DND-41 (cell line): Measurements from ENCODE around the gene ING4.
"Not testable (repeated sequence)": the region's sequence is repeated elsewhere in the genome, so short reads cannot be mapped to it uniquely, and the experiment has no call there.

ENCODE experiments used
- ATAC-seq: fragments of 200-7000 bp; cut with Tn5 transposase; 3 replicates; pipeline ENCODE4 v1.9.1; 2021; ENCODE audit warnings: low read depth; ENCODE audit not compliant: insufficient read depth
- DNase-seq: peaks from one replicate; pipeline ENCODE4 v3.0.0-alpha.2; 2020
- H2AFZ ChIP-seq: 2 replicates; pipeline ENCODE4 v1.6.0; 2012; ENCODE audit warnings: low read depth, low read length
- H3K27ac ChIP-seq: 2 replicates; pipeline ENCODE4 v1.5.1; 2012; ENCODE audit warnings: low read length, inconsistent platforms
- H3K27me3 ChIP-seq: fragments of 200-600 bp; sonication (generic); 2 replicates; pipeline ENCODE4 v1.6.0; 2012; ENCODE audit warnings: low read length, mild to moderate bottlenecking, inconsistent platforms; ENCODE audit not compliant: insufficient read depth, poor library complexity
- H3K36me3 ChIP-seq: 2 replicates; pipeline ENCODE4 v1.5.1; 2012; ENCODE audit warnings: low read length, inconsistent platforms; ENCODE audit not compliant: insufficient read depth
- H3K4me1 ChIP-seq: 2 replicates; pipeline ENCODE4 v1.5.1; 2012; ENCODE audit warnings: mild to moderate bottlenecking, low read length; ENCODE audit not compliant: insufficient read depth
- H3K4me2 ChIP-seq: 2 replicates; pipeline ENCODE4 v1.6.0; 2012; ENCODE audit warnings: mild to moderate bottlenecking, moderate library complexity, low read length, inconsistent platforms; ENCODE audit not compliant: insufficient read depth
- H3K4me3 ChIP-seq, 2 experiments: fragments of 200-600 bp in 1 of 2; shearing (Covaris generic) in 1 of 2; 2 replicates each; pipeline ENCODE4 v1.5.1; 2012 to 2016; ENCODE audit warnings: inconsistent platforms in 2 of 2, low read length in 2 of 2, mild to moderate bottlenecking in 2 of 2, low read depth in 1 of 2, moderate library complexity in 1 of 2
- H3K79me2 ChIP-seq: 2 replicates; pipeline ENCODE4 v1.6.0; 2012; ENCODE audit warnings: low read length, inconsistent platforms; ENCODE audit not compliant: insufficient read depth
- H3K9ac ChIP-seq: 2 replicates; pipeline ENCODE4 v1.6.0; 2012; ENCODE audit warnings: low read depth, mild to moderate bottlenecking, inconsistent platforms, low read length, moderate library complexity
- H3K9me3 ChIP-seq: 2 replicates; pipeline ENCODE4 v1.5.1; 2012; ENCODE audit warnings: low read length, moderate library complexity, mild to moderate bottlenecking, inconsistent platforms; ENCODE audit not compliant: insufficient read depth, severe bottlenecking
- H4K20me1 ChIP-seq: 2 replicates; pipeline ENCODE4 v1.6.0; 2012; ENCODE audit warnings: low read length; ENCODE audit not compliant: insufficient read depth
- CTCF ChIP-seq: IDR thresholded peaks from 2 replicates; pipeline ENCODE4 v1.5.1; 2012; ENCODE audit warnings: borderline replicate concordance, low read length, moderate library complexity, mild to moderate bottlenecking; ENCODE audit not compliant: poor library complexity, severe bottlenecking; ENCODE audit errors: extremely low read depth
- EZH2 ChIP-seq: IDR thresholded peaks from 3 replicates; pipeline ENCODE4 v1.6.1; 2012; ENCODE audit warnings: borderline replicate concordance, low read depth, mild to moderate bottlenecking, moderate library complexity, low read length, inconsistent platforms; ENCODE audit not compliant: severe bottlenecking

ING4 gene

GRCh38 chr12:6662906-6663742, at the start of gene ING4:
TSS of gene ING4 (minus strand) at chr12:6663119. CDS start at chr12:6663101, 18 bp downstream.
- Histone ChIP-seq H3K27me3 (no peaks in the 10 kb centered on the region), H3K9ac (peak within 1 kb of the TSS; percentile 61), H3K9me3 (no peaks in the 10 kb centered on the region), H3K36me3 (peaks cover 33% of the 10 kb centered on the region), H4K20me1 (no peaks in the 10 kb centered on the region), H3K79me2 (peaks cover 41% of the 10 kb centered on the region), H3K27ac (peak within 1 kb of the TSS; percentile 90), H3K4me2 (peak within 1 kb of the TSS; percentile 70), H2AFZ (peak within 1 kb of the TSS; percentile 85), H3K4me1 (peaks cover 27% of the 10 kb centered on the region), H3K4me3 (peak within 1 kb of the TSS; percentile 63 to 71)
- DNase-seq (peak; percentile 99), ATAC-seq (peak; percentile 99)
- TF ChIP-seq CTCF (no peak), EZH2 (no peak)

GRCh38 chr12:6708960-6709394, 46.1 kb upstream of the ING4 start:
- no peaks in the 10 kb centered on the region for H3K36me3 ChIP-seq
- H4K20me1 ChIP-seq: no peaks in the 10 kb centered on the region
- no peaks in the 10 kb centered on the region for H3K79me2 ChIP-seq
- no peak overlapping the region for H3K9ac ChIP-seq
- peak overlapping the region; percentile 48; the same call in 1 of the 2 replicates for H2AFZ ChIP-seq
- H3K4me1 ChIP-seq: peaks cover 6% of the 10 kb centered on the region
- H3K4me2 ChIP-seq: no peak overlapping the region
- DNase-seq (peak; percentile 57), ATAC-seq (peak; percentile 58; the same call in 2 of the 3 replicates)
- H3K4me3 ChIP-seq: no peak overlapping the region
- H3K27me3 ChIP-seq: no peaks in the 10 kb centered on the region
- no peaks in the 10 kb centered on the region for H3K9me3 ChIP-seq
- no peak overlapping the region for H3K27ac ChIP-seq
- TF ChIP-seq EZH2 (no peak), CTCF (no peak)

- H3K79me2 ChIP-seq, H3K9me3 ChIP-seq, H3K4me1 ChIP-seq, H4K20me1 ChIP-seq, H2AFZ ChIP-seq, H3K4me3 ChIP-seq, H3K36me3 ChIP-seq, H3K9ac ChIP-seq, H3K27me3 ChIP-seq, H3K27ac ChIP-seq, ATAC-seq, H3K4me2 ChIP-seq, DNase-seq: not testable (repeated sequence)
Observed at GRCh38 chr12:6708351-6708750, 45.4 kb upstream of the ING4 start.

GRCh38 chr12:6703631-6704030, 40.7 kb upstream of the ING4 start:
- Histone ChIP-seq H3K27ac (no peak overlapping the region), H2AFZ (peak overlapping the region; percentile 36), H3K27me3 (peaks cover 23% of the 10 kb centered on the region), H3K4me3 (no peak overlapping the region), H3K36me3 (no peaks in the 10 kb centered on the region), H4K20me1 (no peaks in the 10 kb centered on the region), H3K79me2 (no peaks in the 10 kb centered on the region), H3K9ac (no peak overlapping the region), H3K9me3 (no peaks in the 10 kb centered on the region), H3K4me1 (no peaks in the 10 kb centered on the region), H3K4me2 (no peak overlapping the region)
- DNase-seq: no peak
- ATAC-seq: 0 out of 3 replicates have a peak, but pooled peaks have one; percentile 35
- TF ChIP-seq EZH2 (no peak), CTCF (no peak)
